GM20000 (cell line): ENCODE data around the gene ENTREP1.
"Not testable (repeated sequence)": the region's sequence is repeated elsewhere in the genome, so short reads cannot be mapped to it uniquely, and the experiment has no call there.

ENCODE experiments used
- DNase-seq: peaks from one replicate; pipeline ENCODE4 v3.0.0; 2012; ENCODE audit warnings: low spot score
- CTCF ChIP-seq: IDR thresholded peaks from 2 replicates; pipeline ENCODE4 v1.5.1; 2012; ENCODE audit warnings: mild to moderate bottlenecking, control low read depth; ENCODE audit errors: extremely low read depth, missing control alignments

Gene ENTREP1

GRCh38 chr9:69433968-69434367 lies 109.0 kb downstream of the ENTREP1 start:
- TF ChIP-seq CTCF = no peak
- no peak for DNase-seq

- DNase-seq = not testable (repeated sequence)
Measured at GRCh38 chr9:69439654-69440053, 114.6 kb downstream of the ENTREP1 start.

GRCh38 chr9:69440254-69440955 lies 115.4 kb downstream of the ENTREP1 start:
- DNase-seq = not testable (repeated sequence)
